ENCODE measurements around the gene TTBK2. TPM values are rescaled to one million over a fixed set of nuclear protein-coding genes. Genes with fewer than 3 reads are reported as not detected.
"Not testable (repeated sequence)": the region's sequence is repeated elsewhere in the genome, so short reads cannot be mapped to it uniquely, and the experiment has no call there.

TTBK2 gene
- total RNA-seq, 4 donors from 2014 or later, result 8.8 to 20.3 (median 16.2) TPM

GRCh38 chr15:42914728-42915497, 5.7 kb downstream of the TTBK2 start:
- Histone ChIP-seq H3K4me1 (peaks cover 26 to 37% of the 10 kb centered on the region in 2 donors), H3K27me3 (no peaks in the 10 kb centered on the region), H3K27ac (peak overlapping the region in 1 of 4 donors; percentile 7), H3K36me3 (no peaks in the 10 kb centered on the region), H3K9me3 (no peaks in the 10 kb centered on the region), H3K4me3 (no peak overlapping the region)
- no peak for DNase-seq
- ATAC-seq, result no peak
- in situ Hi-C loops (cut with MboI; ENCODE audit: low sequenced_read_pairs in 4 of 4) (no loop called here), intact Hi-C loops (cut with DNase I; ENCODE audit: low total_unique reads) (no loop called here)
- no peak for TF ChIP-seq POLR2A (IDR thresholded peaks at IDR 0.05)
- no peak for TF ChIP-seq CTCF (IDR thresholded peaks at IDR 0.05 in 4 of 5, conservative IDR thresholded peaks at IDR 0.05 in 1 of 5)

GRCh38 chr15:42911058-42911592, 9.5 kb downstream of the TTBK2 start:
- H3K27me3 ChIP-seq, result no peaks in the 10 kb centered on the region
- no peaks in the 10 kb centered on the region for H3K9me3 ChIP-seq
- peak overlapping the region in 1 of 4 donors; percentile 33 for H3K27ac ChIP-seq
- TF ChIP-seq CTCF (IDR thresholded peaks at IDR 0.05 in 4 of 5, conservative IDR thresholded peaks at IDR 0.05 in 1 of 5) (no peak), POLR2A (IDR thresholded peaks at IDR 0.05) (no peak)
- H3K4me3 ChIP-seq, result no peak overlapping the region
- in situ Hi-C loops (cut with MboI; ENCODE audit: low sequenced_read_pairs in 4 of 4) (no loop called here), intact Hi-C loops (cut with DNase I; ENCODE audit: low total_unique reads) (no loop called here)
- DNase-seq (no peak), ATAC-seq (peak in 1 of 2 donors; percentile 69)
- H3K36me3 ChIP-seq, result no peaks in the 10 kb centered on the region
- peaks cover 12 to 29% of the 10 kb centered on the region in 2 donors for H3K4me1 ChIP-seq

- no peak for DNase-seq
- ATAC-seq, result no peak
- no peak overlapping the region for H3K27ac ChIP-seq
- no peak overlapping the region for H3K4me3 ChIP-seq
- no peaks in the 10 kb centered on the region for H3K36me3 ChIP-seq
- H3K27me3 ChIP-seq, result no peaks in the 10 kb centered on the region
- TF ChIP-seq POLR2A (IDR thresholded peaks at IDR 0.05), result no peak
- no peak for TF ChIP-seq CTCF (IDR thresholded peaks at IDR 0.05 in 4 of 5, conservative IDR thresholded peaks at IDR 0.05 in 1 of 5)
- peaks cover 12 to 22% of the 10 kb centered on the region in 2 donors for H3K4me1 ChIP-seq
- H3K9me3 ChIP-seq, result no peaks in the 10 kb centered on the region
- intact Hi-C loops (cut with DNase I; ENCODE audit: low total_unique reads), result no loop called here
- in situ Hi-C loops (cut with MboI; ENCODE audit: low sequenced_read_pairs in 4 of 4), result no loop called here
Measured at GRCh38 chr15:42908538-42908937, 12.0 kb downstream of the TTBK2 start.

- in situ Hi-C loops (cut with MboI; ENCODE audit: low sequenced_read_pairs in 4 of 4) (no loop called here), intact Hi-C loops (cut with DNase I; ENCODE audit: low total_unique reads) (no loop called here)
- Histone ChIP-seq H3K9me3 (no peaks in the 10 kb centered on the region), H3K4me3 (no peak overlapping the region), H3K36me3 (no peaks in the 10 kb centered on the region), H3K27me3 (no peaks in the 10 kb centered on the region), H3K4me1 (peaks cover 5 to 11% of the 10 kb centered on the region in 2 donors), H3K27ac (peak overlapping the region; percentile 4 to 64 (median 42))
- TF ChIP-seq CTCF (IDR thresholded peaks at IDR 0.05 in 4 of 5, conservative IDR thresholded peaks at IDR 0.05 in 1 of 5) (no peak), POLR2A (IDR thresholded peaks at IDR 0.05) (no peak)
- DNase-seq (no peak), ATAC-seq (peak in 1 of 2 donors; percentile 36)
Measured at GRCh38 chr15:42903388-42904324, 16.9 kb downstream of the TTBK2 start.

GRCh38 chr15:42893911-42894310, 26.7 kb downstream of the TTBK2 start:
- H3K27ac ChIP-seq; H3K36me3 ChIP-seq; H3K4me3 ChIP-seq; H3K9me3 ChIP-seq; in situ Hi-C loops (cut with MboI; ENCODE audit: low sequenced_read_pairs in 4 of 4); H3K27me3 ChIP-seq; ATAC-seq; intact Hi-C loops (cut with DNase I; ENCODE audit: low total_unique reads); DNase-seq; H3K4me1 ChIP-seq: not testable (repeated sequence)

Measured in gastrocnemius medialis (tissue), 4 donors.